Testis (tissue), 2 donors: ENCODE measurements around the gene SCT.

Experiments used
- POLR2A ChIP-seq: fragments of 450-650 bp; IDR thresholded peaks from one replicate; pipeline ENCODE4 v1.6.1; 2017; ENCODE audit warnings: antibody characterized with exemption, mild to moderate bottlenecking, moderate library complexity
- TF ChIP-seq, protein P1 (sequence below), 3 experiments: fragments of 450-650 bp in 2 of 3; fragments of 200-600 bp in 1 of 3; sonication (generic) in 1 of 3; IDR thresholded peaks; one replicate each; pipeline ENCODE4 v1.5.1; 2016 to 2019; ENCODE audit warnings: antibody characterized with exemption in 3 of 3, mild to moderate bottlenecking in 2 of 3, moderate library complexity in 1 of 3

DNA sequence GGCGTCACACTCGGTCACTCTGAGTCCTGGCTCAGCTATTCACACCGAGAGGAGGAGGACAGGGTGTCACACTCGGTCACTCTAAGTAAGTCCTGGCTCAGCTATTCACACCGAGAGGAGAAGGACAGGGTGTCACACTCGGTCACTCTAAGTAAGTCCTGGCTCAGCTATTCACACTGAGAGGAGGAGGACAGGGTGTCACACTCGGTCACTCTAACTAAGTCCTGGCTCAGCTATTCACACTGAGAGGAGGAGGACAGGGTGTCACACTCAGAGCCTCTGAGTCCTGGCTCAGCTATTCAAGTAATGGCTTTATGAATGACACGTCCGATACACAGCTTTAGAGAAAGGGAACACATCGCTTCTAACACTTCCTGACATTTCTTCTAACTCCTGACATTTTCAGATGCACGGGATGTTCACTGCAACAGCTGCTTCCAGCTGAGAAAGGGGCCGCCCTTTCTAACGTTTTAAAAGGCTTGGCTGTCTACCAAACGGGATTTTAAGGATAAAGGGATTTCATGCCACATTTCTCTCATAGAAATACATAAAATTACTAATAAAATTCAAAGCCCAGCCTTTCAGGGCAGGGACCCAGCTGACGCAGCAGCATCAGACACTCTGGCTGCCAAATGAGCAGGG, 38.2 kb upstream of the SCT start:
- TF ChIP-seq, protein P1, sequence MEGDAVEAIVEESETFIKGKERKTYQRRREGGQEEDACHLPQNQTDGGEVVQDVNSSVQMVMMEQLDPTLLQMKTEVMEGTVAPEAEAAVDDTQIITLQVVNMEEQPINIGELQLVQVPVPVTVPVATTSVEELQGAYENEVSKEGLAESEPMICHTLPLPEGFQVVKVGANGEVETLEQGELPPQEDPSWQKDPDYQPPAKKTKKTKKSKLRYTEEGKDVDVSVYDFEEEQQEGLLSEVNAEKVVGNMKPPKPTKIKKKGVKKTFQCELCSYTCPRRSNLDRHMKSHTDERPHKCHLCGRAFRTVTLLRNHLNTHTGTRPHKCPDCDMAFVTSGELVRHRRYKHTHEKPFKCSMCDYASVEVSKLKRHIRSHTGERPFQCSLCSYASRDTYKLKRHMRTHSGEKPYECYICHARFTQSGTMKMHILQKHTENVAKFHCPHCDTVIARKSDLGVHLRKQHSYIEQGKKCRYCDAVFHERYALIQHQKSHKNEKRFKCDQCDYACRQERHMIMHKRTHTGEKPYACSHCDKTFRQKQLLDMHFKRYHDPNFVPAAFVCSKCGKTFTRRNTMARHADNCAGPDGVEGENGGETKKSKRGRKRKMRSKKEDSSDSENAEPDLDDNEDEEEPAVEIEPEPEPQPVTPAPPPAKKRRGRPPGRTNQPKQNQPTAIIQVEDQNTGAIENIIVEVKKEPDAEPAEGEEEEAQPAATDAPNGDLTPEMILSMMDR (IDR thresholded peaks at IDR 0.05): no peak
- TF ChIP-seq POLR2A: no peak
